ENCODE data around the gene PIGL.
A peak's percentile ranks its signal among the peaks of the same experiment; 100 is the strongest.

The PIGL gene

GRCh38 chr17:16313139-16314090 lies 96.4 kb downstream of the PIGL start:
- DNase-seq = no peak

- DNase-seq = no peak
Observed at GRCh38 chr17:16314189-16314588, 97.2 kb downstream of the PIGL start.

DNA sequence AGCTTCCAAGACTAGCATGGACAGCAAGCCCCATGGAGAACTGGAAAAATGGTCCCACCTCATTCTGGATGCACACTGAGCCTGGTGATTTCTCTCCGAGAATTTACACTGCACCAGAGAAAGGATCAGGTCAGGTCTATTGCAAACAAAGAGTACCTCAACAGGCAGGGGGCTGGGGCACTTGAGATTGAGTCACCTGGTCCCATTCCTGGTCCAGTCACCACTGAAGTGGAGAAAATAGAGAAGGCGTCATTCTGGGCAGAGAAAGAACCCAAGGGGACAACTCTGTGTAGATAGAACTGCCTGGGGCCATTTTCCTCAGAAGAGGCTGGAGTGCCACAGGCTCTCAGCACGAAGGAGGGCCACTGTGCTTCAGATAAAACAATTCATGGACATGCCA lies 97.8 kb downstream of the PIGL start:
- DNase-seq = no peak

DNA sequence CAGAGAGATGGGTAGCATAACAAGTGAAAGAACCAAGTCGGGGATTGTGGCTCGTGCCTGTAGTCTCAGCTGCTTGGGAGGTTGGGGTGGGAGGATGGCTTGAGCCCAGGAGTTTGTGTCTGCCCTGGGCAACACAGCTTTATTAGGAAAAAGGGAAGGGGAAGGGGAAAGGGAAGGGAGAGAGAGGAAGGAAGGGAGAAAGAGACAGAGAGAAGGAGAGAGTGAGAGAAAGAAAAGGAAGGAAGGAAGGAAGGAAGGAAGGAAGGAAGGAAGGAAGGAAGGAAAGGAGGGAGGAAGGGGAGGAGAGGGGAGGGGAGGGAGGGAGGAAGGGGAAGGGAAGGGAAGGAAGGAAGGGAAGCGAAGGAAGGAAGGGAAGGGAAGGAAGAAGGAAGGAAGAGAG lies 103.0 kb downstream of the PIGL start:
- no peak for DNase-seq

DNA sequence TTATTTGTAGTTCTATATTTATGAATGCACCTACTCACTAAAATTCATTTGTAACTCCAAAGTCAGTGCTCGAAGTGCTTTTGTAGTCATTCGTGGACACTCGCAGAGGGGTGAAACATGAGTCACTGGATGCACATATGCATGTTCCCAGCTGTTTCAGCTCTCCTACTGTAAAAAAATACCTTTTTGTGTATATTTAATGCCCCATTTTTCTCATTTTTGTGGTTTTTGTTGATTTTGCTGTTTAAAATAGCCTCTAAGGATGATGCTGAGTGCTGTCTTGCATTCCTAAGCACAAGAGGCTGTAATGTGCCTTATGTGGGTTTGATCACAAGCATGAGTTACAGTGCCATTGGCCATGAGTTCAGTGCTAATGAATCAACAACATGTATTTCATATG lies 105.6 kb downstream of the PIGL start:
- no peak for DNase-seq

DNA sequence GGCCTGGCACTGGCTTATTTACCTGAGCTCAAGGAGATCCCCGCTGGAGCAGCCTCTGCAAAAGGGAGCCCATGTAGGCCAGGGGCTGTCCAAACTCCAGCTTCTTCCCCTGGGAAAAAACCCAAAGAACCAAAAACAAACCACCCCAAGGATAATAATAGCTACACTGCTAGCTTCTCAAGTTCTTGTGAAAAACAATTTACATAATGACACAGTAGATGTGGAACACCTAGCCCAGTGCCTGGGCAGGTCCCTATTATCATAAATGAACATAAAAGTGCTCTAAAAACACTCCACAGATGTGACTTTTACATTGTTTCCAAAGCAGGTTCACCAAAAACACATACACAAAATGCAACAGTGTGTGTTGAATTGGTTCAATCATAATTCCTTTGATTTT lies 109.0 kb downstream of the PIGL start:
- DNase-seq = no peak

GRCh38 chr17:16327018-16327417 lies 110.0 kb downstream of the PIGL start:
- no peak for DNase-seq

GRCh38 chr17:16328997-16329396 lies 112.0 kb downstream of the PIGL start:
- DNase-seq = no peak

DNA sequence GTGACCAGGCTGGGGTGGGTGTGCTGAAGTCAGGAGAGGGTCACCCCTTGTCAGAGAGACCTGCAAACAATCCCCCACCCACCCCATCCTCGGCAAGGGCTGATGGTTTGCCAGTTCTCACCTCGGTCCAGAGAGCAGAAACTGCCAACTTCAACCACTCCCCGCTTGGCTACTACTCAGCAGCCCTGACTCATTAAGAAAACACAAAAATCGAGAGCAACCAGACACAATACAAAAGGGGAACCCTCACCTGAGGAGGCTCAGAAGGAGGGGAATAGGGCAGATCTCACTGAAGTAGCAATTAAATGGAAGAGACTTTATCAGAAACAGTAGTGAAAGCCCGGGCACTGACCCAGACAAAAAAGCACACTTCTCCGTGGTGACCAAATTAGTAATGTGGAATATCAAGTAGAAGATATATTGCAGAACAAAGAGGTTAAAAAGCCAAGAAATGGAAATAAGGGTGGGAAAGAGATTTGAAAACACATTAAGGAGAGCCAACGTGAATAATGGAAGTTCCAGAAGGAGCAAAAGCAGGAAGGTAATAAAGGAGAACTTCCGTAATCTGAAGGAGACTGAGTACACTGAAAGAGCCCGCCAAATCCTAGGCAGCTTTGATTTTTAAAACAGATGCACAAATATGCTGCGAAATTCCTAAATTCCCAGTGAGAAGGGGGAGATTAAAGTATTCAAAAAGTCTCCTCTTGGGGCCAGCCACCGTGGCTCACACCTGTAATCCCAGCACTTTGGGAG lies 112.7 kb downstream of the PIGL start:
- DNase-seq = no peak

DNA sequence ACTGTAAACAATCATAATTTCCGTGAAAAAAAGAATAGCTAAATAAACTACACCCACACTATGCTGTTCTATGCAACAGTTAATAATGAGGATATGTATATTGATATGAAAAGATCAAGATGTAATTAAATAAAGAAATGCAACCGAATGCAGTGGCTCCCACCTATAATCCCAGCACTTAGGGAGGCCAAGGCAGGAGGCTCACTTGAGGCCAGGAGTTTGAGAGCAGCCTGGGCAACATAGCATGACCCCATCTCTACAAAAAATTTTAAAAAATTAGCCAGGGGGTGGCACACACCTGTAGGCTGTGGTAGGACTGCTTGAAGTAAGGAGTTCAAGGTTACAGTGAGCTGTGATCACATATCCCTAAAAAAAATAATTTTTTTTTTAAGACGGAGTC lies 121.4 kb downstream of the PIGL start:
- no peak for DNase-seq

- no peak for DNase-seq
Observed at GRCh38 chr17:16339402-16339801, 122.4 kb downstream of the PIGL start.

GRCh38 chr17:16339959-16340358 lies 122.9 kb downstream of the PIGL start:
- DNase-seq = no peak

GRCh38 chr17:16342979-16343378 lies 126.0 kb downstream of the PIGL start:
- no peak for DNase-seq

DNA sequence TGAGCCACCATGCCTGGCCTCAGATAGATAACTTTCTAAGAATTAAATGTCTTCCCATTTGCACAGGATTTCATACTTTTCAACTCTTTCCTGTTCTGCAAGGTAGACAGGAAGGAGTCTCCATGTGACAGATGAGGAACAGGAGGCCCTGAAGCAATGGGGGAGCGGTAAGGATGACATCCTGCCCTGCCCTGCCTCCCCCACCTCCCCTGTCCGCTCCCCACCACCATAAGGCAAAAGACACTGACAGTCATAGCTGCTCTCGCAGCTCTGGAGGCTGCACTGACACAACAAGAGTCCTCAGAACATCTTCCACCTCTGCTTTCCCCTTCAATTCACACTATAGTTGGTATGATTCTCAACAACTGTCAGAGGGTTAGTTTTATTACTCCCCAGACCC lies 126.6 kb downstream of the PIGL start:
- no peak for DNase-seq

DNA sequence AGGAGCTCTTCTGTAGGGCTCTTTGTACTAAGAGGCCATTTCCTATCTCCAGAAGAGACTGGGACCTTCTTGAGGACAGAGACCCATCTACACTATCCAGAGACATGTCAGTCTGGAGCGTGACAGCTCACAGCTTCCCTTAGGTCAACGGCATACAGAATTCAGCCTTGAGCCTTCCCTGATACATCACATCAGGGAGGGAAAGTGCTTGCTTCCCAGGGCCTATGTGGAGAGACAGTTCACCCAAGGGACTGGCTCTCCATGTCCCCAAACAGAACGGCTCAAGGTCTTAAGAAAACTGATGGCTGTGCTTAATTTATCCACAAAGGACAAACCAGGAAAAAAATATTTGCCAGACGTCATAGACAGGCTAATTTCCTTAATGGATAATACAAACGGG lies 128.6 kb downstream of the PIGL start:
- no peak for DNase-seq

DNA sequence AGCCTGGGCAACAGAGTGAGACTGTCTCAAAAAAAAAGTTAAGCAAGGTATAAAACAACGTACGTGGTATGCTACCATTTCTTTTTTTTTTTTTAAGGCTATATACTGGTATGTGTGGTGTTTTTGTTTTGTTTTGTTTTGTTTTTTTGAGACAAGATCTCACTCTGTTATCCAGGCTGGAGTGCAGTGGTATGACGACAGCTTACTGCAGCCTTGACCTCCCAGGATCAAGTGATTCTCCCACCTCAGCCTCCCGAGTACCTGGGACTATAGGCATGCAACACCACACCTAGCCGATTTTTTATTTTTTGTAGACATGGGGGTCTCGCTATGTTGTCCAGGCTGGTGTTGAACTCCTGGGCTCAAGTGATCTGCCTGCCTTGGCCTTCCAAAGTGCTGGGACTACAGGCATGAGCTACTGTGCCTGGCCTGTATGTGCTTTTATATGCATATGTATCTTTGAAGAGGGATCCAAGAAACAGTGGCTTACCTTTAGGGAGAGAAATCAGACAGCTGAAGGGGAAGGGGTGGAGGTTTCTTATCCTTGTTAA lies 129.8 kb downstream of the PIGL start:
- DNase-seq = no peak

DNA sequence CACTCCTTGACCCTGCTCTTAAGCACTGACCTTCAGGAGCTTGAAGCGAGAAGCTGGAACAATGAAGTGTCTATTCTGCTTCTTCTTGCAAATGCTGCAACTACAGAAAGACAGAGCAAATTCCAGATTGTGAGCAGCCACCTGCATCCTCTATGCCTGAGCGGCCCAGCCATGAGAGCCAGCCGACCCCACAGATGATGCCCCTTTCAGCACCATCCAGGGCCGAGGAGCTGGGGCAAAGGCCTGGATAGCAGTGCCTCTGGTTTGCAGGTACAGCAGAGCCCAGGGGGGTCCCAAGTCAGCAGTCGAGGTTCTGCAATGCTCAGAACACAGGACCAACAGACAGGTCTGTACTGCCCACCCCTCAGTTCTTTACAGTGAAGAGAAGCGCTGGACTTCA lies 131.6 kb downstream of the PIGL start:
- DNase-seq = no peak

DNA sequence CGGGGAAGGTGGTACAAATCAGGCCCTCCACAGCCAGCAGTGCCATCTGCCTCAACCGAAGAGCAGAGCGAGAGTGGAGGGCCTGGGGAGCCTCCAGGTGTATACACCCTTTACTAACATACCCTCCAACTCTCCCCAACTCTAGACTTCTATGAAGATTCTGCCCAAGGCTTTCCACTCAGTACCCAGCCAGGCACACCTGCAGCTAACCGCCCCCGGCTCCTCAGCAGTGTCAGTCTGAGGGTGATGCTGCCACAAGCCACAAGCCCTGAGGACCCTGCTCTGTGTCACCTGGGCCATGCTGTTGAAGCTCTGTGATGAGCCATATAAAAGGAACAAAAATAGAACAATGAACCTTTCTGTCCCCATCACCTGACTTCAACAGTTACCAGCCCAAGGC lies 132.4 kb downstream of the PIGL start:
- no peak for DNase-seq

DNA sequence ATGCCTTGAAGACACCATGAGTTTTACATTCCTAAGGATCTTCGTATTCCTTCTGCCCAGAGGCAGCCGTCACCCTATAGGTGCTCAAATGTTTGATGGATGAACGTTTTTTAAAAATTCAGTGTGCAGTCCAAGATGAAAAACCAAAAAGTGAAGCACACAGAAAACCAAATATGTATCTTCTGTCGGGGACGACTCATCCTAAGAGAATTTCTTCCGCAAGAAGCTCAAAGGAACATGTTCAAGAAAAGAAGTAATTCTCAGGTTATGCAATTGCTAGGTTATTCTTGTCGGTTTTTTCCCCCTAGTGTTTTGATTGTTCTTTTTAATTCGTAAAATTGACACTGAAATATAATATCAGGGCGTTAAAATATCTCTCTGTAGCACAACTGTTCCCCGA lies 134.8 kb downstream of the PIGL start:
- no peak for DNase-seq

- peak in 2 of 5 experiments; percentile 6 to 23 for DNase-seq
Observed at GRCh38 chr17:16352303-16352666, 135.3 kb downstream of the PIGL start.

DNA sequence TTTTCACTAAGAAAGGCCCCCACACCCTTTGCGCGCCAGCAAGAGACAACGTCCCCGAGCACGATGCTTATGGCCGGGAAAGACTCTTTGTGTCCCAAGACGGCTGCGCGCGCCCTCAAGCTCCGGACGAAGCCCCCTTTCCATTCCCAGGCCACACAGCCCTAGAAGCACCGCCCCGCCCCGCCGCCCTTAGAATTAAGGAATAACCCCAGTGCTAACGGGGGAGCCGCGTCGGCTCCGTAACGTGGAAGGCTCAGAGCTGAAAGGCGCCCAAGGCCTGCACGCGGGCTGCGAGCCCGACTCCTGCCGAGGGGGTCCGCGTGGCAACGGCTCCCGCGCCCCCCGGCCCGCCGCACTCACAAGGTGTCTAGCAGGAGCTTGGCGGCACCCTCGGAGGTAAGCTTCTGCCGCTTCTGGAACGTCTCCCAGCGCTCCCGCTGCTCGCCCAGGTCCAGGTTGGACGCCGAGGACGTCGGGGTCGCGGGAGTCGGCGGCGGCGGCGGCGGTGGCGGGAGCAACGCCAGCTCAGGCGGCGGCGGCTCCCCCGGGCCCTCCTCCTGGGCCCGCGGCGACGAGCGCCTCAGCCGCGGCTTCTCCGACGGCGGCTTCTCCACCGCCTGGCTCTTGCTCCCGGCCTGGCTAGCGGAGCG lies 135.8 kb downstream of the PIGL start:
- DNase-seq = peak; percentile 4 to 59 (median 17)

DNA sequence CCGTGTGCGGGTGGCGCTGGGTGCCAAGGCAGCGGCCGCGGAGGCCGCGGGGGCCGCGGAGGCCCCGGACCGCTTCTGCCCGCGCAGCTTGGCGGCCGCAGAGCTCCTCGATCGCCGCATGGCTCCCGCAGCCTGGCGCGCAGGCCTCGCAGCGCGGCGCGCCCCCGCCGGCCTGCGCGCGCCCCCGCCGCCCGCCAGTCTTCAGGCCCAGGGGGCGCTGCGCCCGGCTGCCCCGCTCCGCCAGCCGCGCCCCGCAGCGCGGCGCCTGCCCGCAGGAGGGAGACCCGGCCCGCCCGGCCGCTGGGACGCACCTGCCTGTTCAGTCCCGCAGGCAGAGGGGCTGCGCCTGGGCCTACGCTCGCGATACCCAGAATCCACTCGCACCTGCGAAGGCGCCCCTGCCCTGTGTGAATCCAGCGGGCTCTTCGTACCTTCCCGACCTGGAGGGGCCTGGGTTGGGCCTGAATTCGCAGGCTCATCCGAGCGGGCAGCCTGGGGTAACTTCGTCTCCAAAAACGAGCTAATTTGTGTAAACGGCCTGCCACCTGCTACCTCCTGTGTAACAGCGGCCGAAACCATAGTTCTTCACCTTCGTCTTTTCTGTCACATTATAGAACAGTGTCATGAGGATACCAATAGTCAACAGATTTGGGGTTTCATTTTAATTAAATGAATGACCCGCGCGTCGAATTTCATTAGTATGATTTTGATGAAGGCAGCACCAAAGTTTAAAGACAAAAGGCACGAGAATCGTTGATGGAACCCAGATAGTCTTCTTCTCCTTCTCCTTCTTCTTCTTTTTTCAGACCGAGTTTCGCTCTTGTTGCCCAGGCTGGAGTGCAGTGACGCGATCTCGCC lies 136.5 kb downstream of the PIGL start, which contains the start of gene CENPV:
Gene CENPV (minus strand): TSS at position 153 of the 858 bp plus-strand sequence. CDS start 33 bp downstream, at position 120.
- peak; percentile 35 to 70 (median 60) for DNase-seq
